OCI-LY3 (cell line): ENCODE results near the gene BID.

Experiments used
- H2AFZ ChIP-seq: fragments of 200-600, 300-600 bp; shearing (Covaris generic); 2 replicates; pipeline ENCODE4 v1.6.0; 2014; ENCODE audit warnings: antibody characterized with exemption, low read depth, low read length
- H3K27ac ChIP-seq: fragments of 200-600, 300-600 bp; sonication (generic); 2 replicates; pipeline ENCODE4 v1.5.1; 2014; ENCODE audit warnings: mild to moderate bottlenecking, low read length, moderate library complexity, mixed read lengths
- H3K27me3 ChIP-seq: fragments of 200-600, 300-600 bp; sonication (generic); 2 replicates; pipeline ENCODE4 v1.6.1; 2014; ENCODE audit warnings: low read depth, low read length, mixed read lengths
- H3K36me3 ChIP-seq: fragments of 200-600, 300-600 bp; sonication (generic); replicated peaks from 2 replicates; pipeline ENCODE3; 2014; ENCODE audit warnings: low read depth, low read length, mixed read lengths
- H3K4me1 ChIP-seq: fragments of 300-600, 200-600 bp; sonication (generic); 2 replicates; pipeline ENCODE4 v1.6.1; 2014; ENCODE audit warnings: low read length, mixed read lengths
- H3K4me2 ChIP-seq: fragments of 200-600, 300-600 bp; sonication (generic); 2 replicates; pipeline ENCODE4 v1.6.1; 2014; ENCODE audit warnings: low read length, mixed read lengths
- H3K4me3 ChIP-seq: fragments of 300-600, 200-600 bp; sonication (generic); 2 replicates; pipeline ENCODE4 v1.5.1; 2014; ENCODE audit warnings: antibody characterized with exemption, mild to moderate bottlenecking, low read length, moderate library complexity
- H3K79me2 ChIP-seq: fragments of 300-600, 200-600 bp; shearing (Covaris generic); 2 replicates; pipeline ENCODE4 v1.6.1; 2014; ENCODE audit warnings: mild to moderate bottlenecking, low read length, mixed read lengths
- H3K9ac ChIP-seq: fragments of 300-600, 200-600 bp; shearing (Covaris generic); 2 replicates; pipeline ENCODE4 v1.6.0; 2014; ENCODE audit warnings: mild to moderate bottlenecking, low read length, moderate library complexity
- H3K9me3 ChIP-seq: fragments of 200-600, 300-600 bp; shearing (Covaris generic); 2 replicates; pipeline ENCODE4 v1.6.1; 2014; ENCODE audit warnings: low read length, mixed read lengths; ENCODE audit not compliant: insufficient read depth
- H4K20me1 ChIP-seq: fragments of 200-600, 300-600 bp; sonication (generic); 2 replicates; pipeline ENCODE4 v1.6.1; 2016; ENCODE audit warnings: low read length, mixed read lengths; ENCODE audit not compliant: insufficient read depth
- CTCF ChIP-seq: fragments of 200-600, 300-600 bp; sonication (generic); IDR thresholded peaks from 2 replicates; pipeline ENCODE4 v1.5.1; 2014; ENCODE audit warnings: antibody characterized with exemption, low read length, low read depth
- EZH2phosphoT487 ChIP-seq: fragments of 200-600 bp; shearing (Covaris generic); IDR thresholded peaks from 2 replicates; pipeline ENCODE4 v1.6.1; 2018; ENCODE audit warnings: antibody characterized with exemption, mixed run types, low read depth

Gene BID

GRCh38 chr22:17782621-17783020 is 8.4 kb upstream of the BID start:
- H3K4me2 ChIP-seq: peak overlapping the region; percentile 99; the same call in 1 of the 2 replicates
- peaks cover 31% of the 10 kb centered on the region for H3K36me3 ChIP-seq
- peaks cover 56% of the 10 kb centered on the region for H3K4me1 ChIP-seq
- H3K79me2 ChIP-seq: peaks cover 49% of the 10 kb centered on the region
- H3K27me3 ChIP-seq: no peaks in the 10 kb centered on the region
- H3K9me3 ChIP-seq: no peaks in the 10 kb centered on the region
- no peaks in the 10 kb centered on the region for H4K20me1 ChIP-seq
- H3K27ac ChIP-seq: no peak overlapping the region
- no peak for TF ChIP-seq CTCF
- TF ChIP-seq EZH2phosphoT487: no peak
- no peak overlapping the region for H3K4me3 ChIP-seq
- H2AFZ ChIP-seq: no peak overlapping the region
- H3K9ac ChIP-seq: peak overlapping the region; percentile 97; the same call in 1 of the 2 replicates

- Histone ChIP-seq H4K20me1 (no peaks in the 10 kb centered on the region), H3K27ac (peak overlapping the region; percentile 94), H3K9me3 (no peaks in the 10 kb centered on the region), H3K36me3 (peaks cover 31% of the 10 kb centered on the region), H3K4me3 (peak overlapping the region; percentile 83; the same call in 1 of the 2 replicates), H3K79me2 (peaks cover 54% of the 10 kb centered on the region), H3K27me3 (no peaks in the 10 kb centered on the region), H3K4me2 (peak overlapping the region; percentile 99), H2AFZ (no peak overlapping the region), H3K4me1 (peaks cover 56% of the 10 kb centered on the region), H3K9ac (peak overlapping the region; percentile 97)
- TF ChIP-seq CTCF: no peak
- TF ChIP-seq EZH2phosphoT487: no peak
Measured at GRCh38 chr22:17782158-17782557, 7.9 kb upstream of the BID start.

DNA sequence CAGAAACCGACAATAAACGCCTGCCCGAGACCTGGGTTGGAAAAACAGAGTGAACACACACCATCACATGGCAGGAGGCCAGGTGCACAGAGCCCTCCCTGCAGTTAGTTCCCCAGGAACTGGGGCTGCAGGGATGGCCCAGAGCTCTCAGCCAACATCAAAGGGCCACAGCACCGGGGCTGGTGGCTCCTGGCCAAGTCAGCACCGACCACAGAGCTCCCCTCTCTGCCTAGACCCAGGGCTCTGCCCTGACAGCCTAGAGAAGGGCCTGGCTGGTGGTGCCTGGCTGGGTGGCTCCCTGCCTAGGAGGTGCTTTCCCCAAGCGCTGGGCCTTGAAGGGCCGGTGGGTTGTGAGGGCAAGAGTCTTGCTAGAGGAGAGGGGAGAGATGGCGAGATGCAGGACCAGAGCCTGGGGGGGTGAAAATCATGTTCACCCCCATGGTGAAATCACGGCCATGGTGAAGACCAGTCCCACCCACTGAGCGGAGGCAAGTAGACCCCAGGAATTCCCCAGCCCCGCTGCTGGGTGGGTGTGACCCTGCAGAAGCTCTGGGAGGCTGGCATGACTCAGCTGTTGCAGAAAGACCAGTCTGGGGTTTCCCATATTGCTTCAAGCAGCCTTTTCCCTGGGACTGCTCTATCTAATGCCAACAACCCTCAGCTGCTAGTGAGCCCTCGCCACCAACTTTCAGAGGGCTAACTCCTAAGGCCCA is 7.2 kb upstream of the BID start:
- peaks cover 59% of the 10 kb centered on the region for H3K4me1 ChIP-seq
- H3K79me2 ChIP-seq: peaks cover 55% of the 10 kb centered on the region
- peak overlapping the region; percentile 94 for H3K27ac ChIP-seq
- no peaks in the 10 kb centered on the region for H3K9me3 ChIP-seq
- peak overlapping the region; percentile 99 for H3K4me2 ChIP-seq
- H3K9ac ChIP-seq: peak overlapping the region; percentile 97
- peak overlapping the region; percentile 83 for H3K4me3 ChIP-seq
- peaks cover 28% of the 10 kb centered on the region for H3K36me3 ChIP-seq
- no peaks in the 10 kb centered on the region for H4K20me1 ChIP-seq
- H3K27me3 ChIP-seq: no peaks in the 10 kb centered on the region
- no peak for TF ChIP-seq CTCF
- no peak for TF ChIP-seq EZH2phosphoT487
- no peak overlapping the region for H2AFZ ChIP-seq

DNA sequence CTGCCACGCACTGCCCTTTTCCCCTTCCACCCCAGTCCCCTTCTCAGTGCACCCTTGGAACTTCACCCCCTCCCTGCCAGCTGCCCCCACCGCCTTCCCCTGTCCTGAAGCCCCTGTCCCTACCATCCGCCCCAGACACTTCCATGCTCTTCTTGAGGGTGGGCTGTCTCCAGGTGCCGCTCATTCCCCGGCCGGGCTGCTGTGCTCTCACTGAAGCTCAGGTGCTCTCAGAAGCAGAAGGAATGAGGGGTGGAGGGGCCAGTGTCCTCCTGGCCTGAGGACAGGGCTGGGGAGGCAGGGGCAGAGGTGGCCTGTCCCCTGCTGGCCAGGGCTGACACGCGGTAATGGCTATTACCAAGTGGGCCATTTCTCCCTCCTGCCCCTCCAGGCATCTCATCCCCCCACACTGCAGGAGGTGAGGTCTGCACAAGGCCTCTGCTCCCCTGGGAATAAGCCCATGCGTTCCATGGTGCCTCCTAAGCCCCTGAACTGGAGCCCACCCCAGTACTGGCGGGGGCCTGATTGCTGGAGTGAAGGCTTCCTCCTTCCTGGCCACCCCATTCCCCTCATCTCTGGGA is 6.6 kb upstream of the BID start:
- H3K9ac ChIP-seq: peak overlapping the region; percentile 97
- H3K4me2 ChIP-seq: peak overlapping the region; percentile 99
- no peaks in the 10 kb centered on the region for H4K20me1 ChIP-seq
- TF ChIP-seq CTCF (peak; percentile 12; the same call in 1 of the 2 replicates), EZH2phosphoT487 (no peak)
- H3K4me3 ChIP-seq: peak overlapping the region; percentile 83
- H3K4me1 ChIP-seq: peaks cover 65% of the 10 kb centered on the region
- H3K36me3 ChIP-seq: peaks cover 28% of the 10 kb centered on the region
- no peaks in the 10 kb centered on the region for H3K27me3 ChIP-seq
- H3K9me3 ChIP-seq: no peaks in the 10 kb centered on the region
- H3K27ac ChIP-seq: peak overlapping the region; percentile 94
- H3K79me2 ChIP-seq: peaks cover 55% of the 10 kb centered on the region
- H2AFZ ChIP-seq: no peak overlapping the region
